A549 (cell line): Measurements from ENCODE around the gene UQCC2. TPM values are rescaled to one million over a fixed set of nuclear protein-coding genes. Genes with fewer than 3 reads are reported as not detected.

Experiments used
- ATAC-seq, 2 experiments: fragments of 200-7000 bp in 1 of 2; fragments of >200 bp in 1 of 2; cut with Nextera tagmentation in 1 of 2; cut with Tn5 transposase in 1 of 2; 3 replicates each; pipeline versions ENCODE4 v1.8.0 to v1.9.1; 2018 to 2020; ENCODE audit warnings: mild to moderate bottlenecking in 1 of 2, moderate library complexity in 1 of 2
- CTCF ChIA-PET: fragments of 300-600 bp; sonication (Branson Sonifier 250); formaldehyde crosslinking; extraction: SDS; loops from one replicate; lab custom pipeline; 2021; ENCODE audit warnings: antibody characterized with exemption, inconsistent platforms; lab: Yijun Ruan, JAX
- POLR2A ChIA-PET: fragments of 350-600 bp; formaldehyde crosslinking; extraction: SDS; loops from one replicate; lab custom pipeline; 2021; ENCODE audit warnings: antibody characterized with exemption, inconsistent platforms; lab: Yijun Ruan, JAX
- DNase-seq, 2 experiments: peaks; one replicate each; pipeline versions ENCODE4 v3.0.0 to v3.0.0-alpha.2; 2011 to 2016; ENCODE audit warnings: low read depth in 1 of 2, low spot score in 1 of 2
- FAIRE-seq: peaks from 2 replicates; lab custom pipeline; 2011; peaks lifted over from hg19 to GRCh38; lab: Jason Lieb, UNC
- H3K27ac ChIP-seq, 2 experiments: fragments of >200 bp; sonication (Bioruptor Twin); formaldehyde crosslinking; 3 replicates each; pipeline ENCODE4 v1.5.1; 2016 to 2017
- H3K4me1 ChIP-seq: fragments of >200 bp; sonication (Bioruptor Twin); formaldehyde crosslinking; 3 replicates; pipeline ENCODE4 v1.6.1; 2016
- H3K4me2 ChIP-seq: fragments of >200 bp; sonication (Bioruptor Twin); formaldehyde crosslinking; 3 replicates; pipeline ENCODE4 v1.6.1; 2016
- H3K4me3 ChIP-seq: fragments of >200 bp; sonication (Bioruptor Twin); formaldehyde crosslinking; 3 replicates; pipeline ENCODE4 v1.5.1; 2016
- H3K9me3 ChIP-seq: fragments of >200 bp; sonication (Bioruptor Twin); formaldehyde crosslinking; 3 replicates; pipeline ENCODE4 v1.6.1; 2016
- CHD2 ChIP-seq: fragments of 150-350 bp; IDR thresholded peaks from 2 replicates; pipeline ENCODE4 v1.6.1; 2014; ENCODE audit warnings: low read length; ENCODE audit not compliant: partially characterized antibody
- E2F6 ChIP-seq: IDR thresholded peaks from 2 replicates; pipeline ENCODE4 v1.6.1; 2012; ENCODE audit warnings: low read depth, borderline replicate concordance
- EHF ChIP-seq: fragments of 250-450 bp; sonication (Bioruptor Pico); IDR thresholded peaks from 2 replicates; pipeline ENCODE4 v1.5.0; 2020; ENCODE audit warnings: mild to moderate bottlenecking
- ELK1 ChIP-seq: fragments of 150-350 bp; IDR thresholded peaks from 2 replicates; pipeline ENCODE4 v1.6.1; 2014; ENCODE audit warnings: low read depth, mild to moderate bottlenecking, low read length
- FOSB ChIP-seq: fragments of 250-450 bp; sonication (Bioruptor Pico); IDR thresholded peaks from 2 replicates; pipeline ENCODE4 v1.5.0; 2020; ENCODE audit warnings: mild to moderate bottlenecking, moderate library complexity
- HES2 ChIP-seq: fragments of >200 bp; sonication (Bioruptor Twin); formaldehyde crosslinking; IDR thresholded peaks from 2 replicates; pipeline ENCODE4 v1.6.1; 2016
- HEYL ChIP-seq: fragments of 250-450 bp; sonication (Bioruptor Pico); IDR thresholded peaks from 2 replicates; pipeline ENCODE4 v1.8.0; 2021; ENCODE audit warnings: mild to moderate bottlenecking, moderate library complexity
- HOXA7 ChIP-seq: fragments of 250-450 bp; sonication (Bioruptor Pico); IDR thresholded peaks from 2 replicates; pipeline ENCODE4 v1.5.0; 2020; ENCODE audit warnings: mild to moderate bottlenecking, moderate library complexity
- JUNB ChIP-seq: fragments of >200 bp; sonication (Bioruptor Twin); formaldehyde crosslinking; IDR thresholded peaks from 2 replicates; pipeline ENCODE4 v1.6.1; 2016
- MAX ChIP-seq: IDR thresholded peaks from 2 replicates; pipeline ENCODE4 v1.6.1; 2012
- MAZ ChIP-seq: fragments of 150-350 bp; IDR thresholded peaks from 2 replicates; pipeline ENCODE4 v1.6.1; 2014; ENCODE audit warnings: antibody characterized with exemption, low read depth, low read length, borderline replicate concordance
- MYC ChIP-seq: IDR thresholded peaks from 2 replicates; pipeline ENCODE4 v1.6.1; 2012; ENCODE audit warnings: mild to moderate bottlenecking, inconsistent platforms, low read length, improper control_type of control experiment, borderline replicate concordance
- NPAS2 ChIP-seq: fragments of 250-450 bp; sonication (Bioruptor Pico); IDR thresholded peaks from 2 replicates; pipeline ENCODE4 v1.8.0; 2022; ENCODE audit warnings: mild to moderate bottlenecking, moderate library complexity, borderline replicate concordance
- PHF8 ChIP-seq: fragments of 200-600 bp; sonication (generic); IDR thresholded peaks from 2 replicates; pipeline ENCODE4 v1.6.1; 2016; ENCODE audit warnings: low read depth, mild to moderate bottlenecking, antibody characterized with exemption, moderate library complexity, borderline replicate concordance
- POLR2A ChIP-seq: IDR thresholded peaks from 2 replicates; pipeline ENCODE4 v1.6.1; 2012; ENCODE audit warnings: mild to moderate bottlenecking, low read length
- POLR2AphosphoS2 ChIP-seq: conservative IDR thresholded peaks from 2 replicates; pipeline ENCODE4 v1.6.1; 2012; ENCODE audit warnings: low read length, improper control_type of control experiment, inconsistent platforms
- RFX5 ChIP-seq: fragments of 450-650 bp; IDR thresholded peaks from 2 replicates; pipeline ENCODE4 v1.7.1; 2014; ENCODE audit warnings: antibody characterized with exemption, mild to moderate bottlenecking, moderate library complexity
- RNF2 ChIP-seq: fragments of 200-600 bp; sonication (generic); IDR thresholded peaks from 2 replicates; pipeline ENCODE4 v1.6.1; 2016; ENCODE audit warnings: low read depth, mild to moderate bottlenecking, antibody characterized with exemption, moderate library complexity, borderline replicate concordance
- USF2 ChIP-seq: fragments of 450-650 bp; IDR thresholded peaks from 2 replicates; pipeline ENCODE4 v1.6.1; 2014; ENCODE audit warnings: antibody characterized with exemption
- ZFP36 ChIP-seq: fragments of 450-650 bp; IDR thresholded peaks from 2 replicates; pipeline ENCODE4 v1.6.1; 2014; ENCODE audit warnings: borderline replicate concordance; ENCODE audit not compliant: partially characterized antibody
- ZSCAN20 ChIP-seq: fragments of 250-450 bp; sonication (Bioruptor Pico); IDR thresholded peaks from 2 replicates; pipeline ENCODE4 v1.8.0; 2022; ENCODE audit warnings: mild to moderate bottlenecking, moderate library complexity
- WGBS: methylation state at CpG from one replicate; pipeline ENCODE4 v1.1.6; 2017; ENCODE audit errors: missing lambda C conversion rate; 5-methylcytosine and 5-hydroxymethylcytosine counted together
- polyA plus RNA-seq, 4 experiments: library from polyadenylated mRNA; depleted of rRNA in 3 of 4; stranded (reverse); fragments of >200 nt; fragmentation: RNase III in 1 of 4; extraction: RNeasy Plus Mini Kit Qiagen cat#74134 plus additional on column Dnase treatment in 1 of 4; gene quantifications; 2 replicates in 3 of 4; 3 replicates in 1 of 4; pipeline ENCODE4 v1.2.3, GENCODE V29; 2011 to 2017

UQCC2 gene
- polyA plus RNA-seq, 2 of the 4 experiments (the other 2 are of a cell fraction) = 65.5 to 82.0 TPM

- no peaks in the 10 kb centered on the region for H3K4me1 ChIP-seq
- DNase-seq (no peak), ATAC-seq (no peak), FAIRE-seq (no peak)
- no peaks in the 10 kb centered on the region for H3K9me3 ChIP-seq
- ChIA-PET CTCF (interaction anchor here (0.7 to 2.2 kb wide), 6 partner anchors 10 to 99 kb away, joined by 3 to 19 read pairs (median 4); no protein-coding TSS in a partner anchor), POLR2A (no interaction called here)
- WGBS = 85% methylated on average over 13 of the region's 19 CpGs
- no peak overlapping the region for H3K4me3 ChIP-seq
- H3K4me2 ChIP-seq = no peak overlapping the region
- no peak overlapping the region for H3K27ac ChIP-seq
- TF ChIP-seq ZFP36 (peak; percentile 38), FOSB (CRISPR knock-in tag) (no peak)
Measured at GRCh38 chr6:33683576-33684427, 27.7 kb downstream of the UQCC2 start.

- no peak for DNase-seq
- Histone ChIP-seq H3K4me1 (peaks cover 2% of the 10 kb centered on the region; the same call in 1 of the 3 replicates), H3K4me2 (no peak overlapping the region), H3K9me3 (no peaks in the 10 kb centered on the region), H3K4me3 (no peak overlapping the region), H3K27ac (no peak overlapping the region)
- no peak for FAIRE-seq
- 92% methylated on average over 2 of the region's 15 CpGs for WGBS
- TF ChIP-seq RFX5 = no peak
- no peak for TF ChIP-seq MAX
- no peak for ATAC-seq
- ChIA-PET POLR2A (no interaction called here), CTCF (interaction anchor here (0.7 to 2.2 kb wide), 5 partner anchors 9 to 98 kb away, joined by 3 to 19 read pairs (median 4); no protein-coding TSS in a partner anchor)
Measured at GRCh38 chr6:33683051-33683571, 28.4 kb downstream of the UQCC2 start.

- TF ChIP-seq MAZ (no peak), NPAS2 (CRISPR knock-in tag) (no peak), HEYL (no peak), PHF8 (no peak), HES2 (no peak), POLR2AphosphoS2 (no peak), FOSB (CRISPR knock-in tag) (no peak), CHD2 (no peak), E2F6 (no peak), RFX5 (no peak), ZSCAN20 (no peak), USF2 (no peak), JUNB (no peak), RNF2 (no peak), MYC (no peak), POLR2A (no peak), HOXA7 (CRISPR knock-in tag) (no peak), EHF (CRISPR knock-in tag) (no peak), ELK1 (no peak)
- TF ChIP-seq, all 56 proteins: peak for 0
- ChIA-PET POLR2A (no interaction called here), CTCF (interaction anchor here (1.3 kb wide), 1 partner anchor 93 kb away, joined by 4 read pairs; no protein-coding TSS in a partner anchor)
- ATAC-seq (no peak), FAIRE-seq (no peak), DNase-seq (no peak)
- H3K27ac ChIP-seq = no peak overlapping the region
- no peak overlapping the region for H3K4me3 ChIP-seq
- no peaks in the 10 kb centered on the region for H3K9me3 ChIP-seq
- 92% methylated on average over 12 of the region's 13 CpGs for WGBS
- H3K4me2 ChIP-seq = no peak overlapping the region
- H3K4me1 ChIP-seq = peaks cover 9% of the 10 kb centered on the region
Measured at GRCh38 chr6:33682341-33682740, 29.2 kb downstream of the UQCC2 start.
